ENCODE measurements around the gene FBXO28.

The FBXO28 gene

GRCh38 chr1:224113918-224114786 lies at the start of gene FBXO28:
Gene FBXO28, plus strand, starts transcription at chr1:224114111. Its CDS starts 19 bp downstream, at chr1:224114130.
- peaks cover 14% of the 10 kb centered on the region; the same call in 1 of the 2 replicates for H3K4me1 ChIP-seq (ENCODE audit: low read length)
- peak within 1 kb of the TSS; percentile 64; the same call in 1 of the 2 replicates for H3K27ac ChIP-seq (ENCODE audit: low read length)
- peak within 1 kb of the TSS; percentile 75 for H3K4me2 ChIP-seq (ENCODE audit: low read depth, low read length)
- H3K79me2 ChIP-seq (ENCODE audit: low read length): peaks cover 59% of the 10 kb centered on the region
- H4K20me1 ChIP-seq (ENCODE audit: insufficient read depth, low read length): peaks cover 6% of the 10 kb centered on the region; the same call in 1 of the 2 replicates
- peak; percentile 97 for DNase-seq
- peak within 1 kb of the TSS; percentile 89 for H3K9ac ChIP-seq (ENCODE audit: low read length)
- no peaks in the 10 kb centered on the region for H3K27me3 ChIP-seq (replicated peaks; ENCODE audit: insufficient read depth, low read length)
- no peaks in the 10 kb centered on the region for H3K9me3 ChIP-seq (replicated peaks; ENCODE audit: insufficient read depth, low read length)
- TF ChIP-seq EZH2 (optimal IDR thresholded peaks at IDR 0.05; ENCODE audit: low read depth, low read length) (no peak), EZH2phosphoT487 (IDR thresholded peaks at IDR 0.05; ENCODE audit: low read length) (no peak)
- TF ChIP-seq, protein P1, sequence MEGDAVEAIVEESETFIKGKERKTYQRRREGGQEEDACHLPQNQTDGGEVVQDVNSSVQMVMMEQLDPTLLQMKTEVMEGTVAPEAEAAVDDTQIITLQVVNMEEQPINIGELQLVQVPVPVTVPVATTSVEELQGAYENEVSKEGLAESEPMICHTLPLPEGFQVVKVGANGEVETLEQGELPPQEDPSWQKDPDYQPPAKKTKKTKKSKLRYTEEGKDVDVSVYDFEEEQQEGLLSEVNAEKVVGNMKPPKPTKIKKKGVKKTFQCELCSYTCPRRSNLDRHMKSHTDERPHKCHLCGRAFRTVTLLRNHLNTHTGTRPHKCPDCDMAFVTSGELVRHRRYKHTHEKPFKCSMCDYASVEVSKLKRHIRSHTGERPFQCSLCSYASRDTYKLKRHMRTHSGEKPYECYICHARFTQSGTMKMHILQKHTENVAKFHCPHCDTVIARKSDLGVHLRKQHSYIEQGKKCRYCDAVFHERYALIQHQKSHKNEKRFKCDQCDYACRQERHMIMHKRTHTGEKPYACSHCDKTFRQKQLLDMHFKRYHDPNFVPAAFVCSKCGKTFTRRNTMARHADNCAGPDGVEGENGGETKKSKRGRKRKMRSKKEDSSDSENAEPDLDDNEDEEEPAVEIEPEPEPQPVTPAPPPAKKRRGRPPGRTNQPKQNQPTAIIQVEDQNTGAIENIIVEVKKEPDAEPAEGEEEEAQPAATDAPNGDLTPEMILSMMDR (IDR thresholded peaks at IDR 0.05; ENCODE audit: low read length): no peak
- no peaks in the 10 kb centered on the region for H3K36me3 ChIP-seq (replicated peaks; ENCODE audit: insufficient read depth, low read length)
- H3K4me3 ChIP-seq (ENCODE audit: low read length): peak within 1 kb of the TSS; percentile 92
- peaks cover 18% of the 10 kb centered on the region for H3F3A ChIP-seq (ENCODE audit: insufficient read depth, low read length)
- H3K9me2 ChIP-seq (replicated peaks; ENCODE audit: insufficient read depth, low read length): no peaks in the 10 kb centered on the region
- peak within 1 kb of the TSS; percentile 71 for H2AFZ ChIP-seq (ENCODE audit: low read length)

- no peak for TF ChIP-seq EZH2phosphoT487 (IDR thresholded peaks at IDR 0.05; ENCODE audit: low read length)
- H2AFZ ChIP-seq (ENCODE audit: low read length): no peak overlapping the region
- DNase-seq: no peak
Measured at GRCh38 chr1:224064150-224064549, 49.8 kb upstream of the FBXO28 start.

GRCh38 chr1:224065455-224065854 lies 48.5 kb upstream of the FBXO28 start:
- Histone ChIP-seq H3K9me3 (replicated peaks; ENCODE audit: insufficient read depth, low read length) (no peaks in the 10 kb centered on the region), H2AFZ (ENCODE audit: low read length) (no peak overlapping the region), H3K9me2 (replicated peaks; ENCODE audit: insufficient read depth, low read length) (no peaks in the 10 kb centered on the region), H3K27me3 (replicated peaks; ENCODE audit: insufficient read depth, low read length) (no peaks in the 10 kb centered on the region), H3K9ac (ENCODE audit: low read length) (no peak overlapping the region), H3K4me1 (ENCODE audit: low read length) (0 out of 2 replicates have a peak, but pooled peaks cover 6% of the 10 kb centered on the region), H4K20me1 (ENCODE audit: insufficient read depth, low read length) (no peaks in the 10 kb centered on the region), H3K36me3 (replicated peaks; ENCODE audit: insufficient read depth, low read length) (no peaks in the 10 kb centered on the region), H3F3A (ENCODE audit: insufficient read depth, low read length) (no peaks in the 10 kb centered on the region), H3K27ac (ENCODE audit: low read length) (no peak overlapping the region), H3K4me2 (ENCODE audit: low read depth, low read length) (peak overlapping the region; percentile 14; the same call in 1 of the 2 replicates), H3K79me2 (ENCODE audit: low read length) (no peaks in the 10 kb centered on the region), H3K4me3 (ENCODE audit: low read length) (no peak overlapping the region)
- DNase-seq: peak; percentile 64
- TF ChIP-seq EZH2 (optimal IDR thresholded peaks at IDR 0.05; ENCODE audit: low read depth, low read length) (no peak), EZH2phosphoT487 (IDR thresholded peaks at IDR 0.05; ENCODE audit: low read length) (no peak)
- TF ChIP-seq, protein P1 (IDR thresholded peaks at IDR 0.05; ENCODE audit: low read length): no peak

More at GRCh38 chr1:224064150-224064549, 49.8 kb upstream of the FBXO28 start:
- Histone ChIP-seq H3K36me3 (replicated peaks; ENCODE audit: insufficient read depth, low read length) (no peaks in the 10 kb centered on the region), H3K27me3 (replicated peaks; ENCODE audit: insufficient read depth, low read length) (no peaks in the 10 kb centered on the region), H3K79me2 (ENCODE audit: low read length) (no peaks in the 10 kb centered on the region), H3K9me3 (replicated peaks; ENCODE audit: insufficient read depth, low read length) (no peaks in the 10 kb centered on the region), H3K9me2 (replicated peaks; ENCODE audit: insufficient read depth, low read length) (no peaks in the 10 kb centered on the region), H3K4me2 (ENCODE audit: low read depth, low read length) (no peak overlapping the region), H3F3A (ENCODE audit: insufficient read depth, low read length) (no peaks in the 10 kb centered on the region), H3K4me1 (ENCODE audit: low read length) (0 out of 2 replicates have a peak, but pooled peaks cover 6% of the 10 kb centered on the region), H3K27ac (ENCODE audit: low read length) (no peak overlapping the region), H3K4me3 (ENCODE audit: low read length) (no peak overlapping the region), H3K9ac (ENCODE audit: low read length) (no peak overlapping the region), H4K20me1 (ENCODE audit: insufficient read depth, low read length) (no peaks in the 10 kb centered on the region)
